ENCODE data around the gene FGD1. TPM values are rescaled to one million over a fixed set of nuclear protein-coding genes. Genes with fewer than 3 reads are reported as not detected.

Gene FGD1
- total and polyA plus RNA-seq, 2 donors (not counting 1 experiment from before 2014, with no cell fraction given), result 4.3 to 4.5 TPM

- no peak for DNase-seq (ENCODE audit: low read depth in 2 of 2)
- Histone ChIP-seq H3K36me3 (ENCODE audit: control insufficient read depth, insufficient read depth, low read length) (peaks cover 2% of the 10 kb centered on the region), H3K27me3 (ENCODE audit: control insufficient read depth, insufficient read depth, low read length) (no peaks in the 10 kb centered on the region), H4K20me1 (ENCODE audit: control insufficient read depth, extremely low read depth, insufficient read depth, low read length) (no peaks in the 10 kb centered on the region), H3K9ac (ENCODE audit: insufficient read depth, low read length) (no peak overlapping the region), H3K79me2 (ENCODE audit: control insufficient read depth, insufficient read depth, low read length) (no peaks in the 10 kb centered on the region), H2AFZ (ENCODE audit: low read length) (no peak overlapping the region), H3K27ac (ENCODE audit: insufficient read depth, low read length) (no peak overlapping the region), H3K4me3 (replicated peaks in 1 of 4; ENCODE audit: control extremely low read depth in 1 of 4, insufficient read depth in 1 of 4, low read depth in 3 of 4, low read length in 4 of 4) (no peak overlapping the region), H3K9me3 (ENCODE audit: control insufficient read depth, insufficient read depth, low read depth, low read length) (no peaks in the 10 kb centered on the region), H3K4me2 (ENCODE audit: extremely low read depth, insufficient read depth, low read length) (no peak overlapping the region), H3K4me1 (ENCODE audit: control insufficient read depth, extremely low read depth, insufficient read depth, low read length) (no peaks in the 10 kb centered on the region)
- no peak for TF ChIP-seq EZH2 (IDR thresholded peaks at IDR 0.05; ENCODE audit: low read length, missing control alignments)
- TF ChIP-seq CTCF (conservative IDR thresholded peaks at IDR 0.05 in 1 of 2, IDR thresholded peaks at IDR 0.05 in 1 of 2; ENCODE audit: low read depth in 1 of 2, low read length in 2 of 2), result no peak
These were observed 46.1 kb downstream of the FGD1 start for GRCh38 chrX:54449929-54450328.

- Histone ChIP-seq H2AFZ (ENCODE audit: low read length) (no peak overlapping the region), H3K9ac (ENCODE audit: insufficient read depth, low read length) (no peak overlapping the region), H4K20me1 (ENCODE audit: control insufficient read depth, extremely low read depth, insufficient read depth, low read length) (no peaks in the 10 kb centered on the region), H3K4me2 (ENCODE audit: extremely low read depth, insufficient read depth, low read length) (no peak overlapping the region), H3K27me3 (ENCODE audit: control insufficient read depth, insufficient read depth, low read length) (no peaks in the 10 kb centered on the region), H3K79me2 (ENCODE audit: control insufficient read depth, insufficient read depth, low read length) (peaks cover 4% of the 10 kb centered on the region), H3K9me3 (ENCODE audit: control insufficient read depth, insufficient read depth, low read depth, low read length) (no peaks in the 10 kb centered on the region), H3K27ac (ENCODE audit: insufficient read depth, low read length) (no peak overlapping the region), H3K4me1 (ENCODE audit: control insufficient read depth, extremely low read depth, insufficient read depth, low read length) (no peaks in the 10 kb centered on the region), H3K36me3 (ENCODE audit: control insufficient read depth, insufficient read depth, low read length) (peaks cover 2% of the 10 kb centered on the region), H3K4me3 (replicated peaks in 1 of 4; ENCODE audit: control extremely low read depth in 1 of 4, insufficient read depth in 1 of 4, low read depth in 3 of 4, low read length in 4 of 4) (no peak overlapping the region)
- TF ChIP-seq CTCF (conservative IDR thresholded peaks at IDR 0.05 in 1 of 2, IDR thresholded peaks at IDR 0.05 in 1 of 2; ENCODE audit: low read depth in 1 of 2, low read length in 2 of 2) (peak in 1 of 2 donors; percentile 18), EZH2 (IDR thresholded peaks at IDR 0.05; ENCODE audit: low read length, missing control alignments) (no peak)
- peak; percentile 2 to 21 for DNase-seq (ENCODE audit: low read depth in 2 of 2)
These were observed 48.6 kb downstream of the FGD1 start for GRCh38 chrX:54447461-54447860.

GRCh38 chrX:54446084-54446483 lies 50.0 kb downstream of the FGD1 start:
- no peak overlapping the region for H3K27ac ChIP-seq (ENCODE audit: insufficient read depth, low read length)
- H3K79me2 ChIP-seq (ENCODE audit: control insufficient read depth, insufficient read depth, low read length), result peaks cover 16% of the 10 kb centered on the region
- H3K9me3 ChIP-seq (ENCODE audit: control insufficient read depth, insufficient read depth, low read depth, low read length), result no peaks in the 10 kb centered on the region
- H3K4me1 ChIP-seq (ENCODE audit: control insufficient read depth, extremely low read depth, insufficient read depth, low read length), result no peaks in the 10 kb centered on the region
- no peaks in the 10 kb centered on the region for H4K20me1 ChIP-seq (ENCODE audit: control insufficient read depth, extremely low read depth, insufficient read depth, low read length)
- DNase-seq (ENCODE audit: low read depth in 2 of 2), result no peak
- no peak overlapping the region for H3K4me3 ChIP-seq (replicated peaks in 1 of 4; ENCODE audit: control extremely low read depth in 1 of 4, insufficient read depth in 1 of 4, low read depth in 3 of 4, low read length in 4 of 4)
- TF ChIP-seq CTCF (conservative IDR thresholded peaks at IDR 0.05 in 1 of 2, IDR thresholded peaks at IDR 0.05 in 1 of 2; ENCODE audit: low read depth in 1 of 2, low read length in 2 of 2), result no peak
- no peak for TF ChIP-seq EZH2 (IDR thresholded peaks at IDR 0.05; ENCODE audit: low read length, missing control alignments)
- H3K27me3 ChIP-seq (ENCODE audit: control insufficient read depth, insufficient read depth, low read length), result no peaks in the 10 kb centered on the region
- peaks cover 2% of the 10 kb centered on the region for H3K36me3 ChIP-seq (ENCODE audit: control insufficient read depth, insufficient read depth, low read length)
- no peak overlapping the region for H3K9ac ChIP-seq (ENCODE audit: insufficient read depth, low read length)
- H3K4me2 ChIP-seq (ENCODE audit: extremely low read depth, insufficient read depth, low read length), result no peak overlapping the region
- no peak overlapping the region for H2AFZ ChIP-seq (ENCODE audit: low read length)

All from fibroblast of lung (primary cell).